Measurements from ENCODE around the gene ZNF451.
A peak's percentile ranks its signal among the peaks of the same experiment; 100 is the strongest.
"Not testable (repeated sequence)": the region's sequence is repeated elsewhere in the genome, so short reads cannot be mapped to it uniquely, and the experiment has no call there.

ZNF451 gene

GRCh38 chr6:57089687-57090457 is at the start of gene ZNF451:
Gene ZNF451, plus strand, starts transcription at chr6:57090188. Its CDS starts 66 bp downstream, at chr6:57090254.
- peak within 1 kb of the TSS; percentile 61 for H3K4me3 ChIP-seq (ENCODE audit: low read length, poor library complexity, severe bottlenecking)

GRCh38 chr6:57044061-57044460 is 45.9 kb upstream of the ZNF451 start:
- H3F3A ChIP-seq (ENCODE audit: low read depth); H3K9me3 ChIP-seq (ENCODE audit: insufficient read depth, low read depth, low read length); H3K36me3 ChIP-seq (ENCODE audit: insufficient read depth, low read length); H3K9me2 ChIP-seq (replicated peaks; ENCODE audit: low read depth, low read length); H3K4me3 ChIP-seq (ENCODE audit: low read length, poor library complexity, severe bottlenecking); H3K9ac ChIP-seq (ENCODE audit: low read depth, low read length, poor library complexity, severe bottlenecking); H2AFZ ChIP-seq (ENCODE audit: low read length); H3K4me2 ChIP-seq (ENCODE audit: low read depth, low read length, poor library complexity, severe bottlenecking); H3K27me3 ChIP-seq (ENCODE audit: insufficient read depth, low read length, poor library complexity, severe bottlenecking): not testable (repeated sequence)
- Histone ChIP-seq H3K4me1 (ENCODE audit: insufficient read depth, low read length, poor library complexity, severe bottlenecking) (peaks cover 19% of the 10 kb centered on the region), H4K20me1 (ENCODE audit: insufficient read depth, low read length, poor library complexity, severe bottlenecking) (peaks cover 12% of the 10 kb centered on the region), H3K79me2 (ENCODE audit: insufficient read depth, low read length) (peaks cover 13% of the 10 kb centered on the region)

More at GRCh38 chr6:57089687-57090457, at the start of gene ZNF451:
- no peaks in the 10 kb centered on the region for H3K27me3 ChIP-seq (ENCODE audit: insufficient read depth, low read length, poor library complexity, severe bottlenecking)
- peaks cover 35% of the 10 kb centered on the region for H4K20me1 ChIP-seq (ENCODE audit: insufficient read depth, low read length, poor library complexity, severe bottlenecking)
- no peaks in the 10 kb centered on the region for H3F3A ChIP-seq (ENCODE audit: low read depth)
- no peaks in the 10 kb centered on the region for H3K36me3 ChIP-seq (ENCODE audit: insufficient read depth, low read length)
- no peaks in the 10 kb centered on the region for H3K9me3 ChIP-seq (ENCODE audit: insufficient read depth, low read depth, low read length)
- H3K4me1 ChIP-seq (ENCODE audit: insufficient read depth, low read length, poor library complexity, severe bottlenecking) = peaks cover 35% of the 10 kb centered on the region
- TF ChIP-seq EZH2phosphoT487 (IDR thresholded peaks at IDR 0.05; ENCODE audit: borderline replicate concordance) = no peak
- no peak for TF ChIP-seq CTCF (conservative IDR thresholded peaks at IDR 0.05; ENCODE audit: low read length)
- H3K9me2 ChIP-seq (replicated peaks; ENCODE audit: low read depth, low read length) = no peaks in the 10 kb centered on the region
- H3K4me2 ChIP-seq (ENCODE audit: low read depth, low read length, poor library complexity, severe bottlenecking) = peak within 1 kb of the TSS; percentile 69
- peak within 1 kb of the TSS; percentile 44; the same call in 1 of the 2 replicates for H2AFZ ChIP-seq (ENCODE audit: low read length)
- peak within 1 kb of the TSS; percentile 60 for H3K9ac ChIP-seq (ENCODE audit: low read depth, low read length, poor library complexity, severe bottlenecking)
- peaks cover 37% of the 10 kb centered on the region for H3K79me2 ChIP-seq (ENCODE audit: insufficient read depth, low read length)

- Histone ChIP-seq H3K27me3 (ENCODE audit: insufficient read depth, low read length, poor library complexity, severe bottlenecking) (no peaks in the 10 kb centered on the region), H3K9ac (ENCODE audit: low read depth, low read length, poor library complexity, severe bottlenecking) (no peak overlapping the region), H3K36me3 (ENCODE audit: insufficient read depth, low read length) (no peaks in the 10 kb centered on the region), H3F3A (ENCODE audit: low read depth) (no peaks in the 10 kb centered on the region), H3K4me2 (ENCODE audit: low read depth, low read length, poor library complexity, severe bottlenecking) (no peak overlapping the region), H3K9me2 (replicated peaks; ENCODE audit: low read depth, low read length) (no peaks in the 10 kb centered on the region), H3K79me2 (ENCODE audit: insufficient read depth, low read length) (peaks cover 18% of the 10 kb centered on the region), H2AFZ (ENCODE audit: low read length) (no peak overlapping the region), H3K4me3 (ENCODE audit: low read length, poor library complexity, severe bottlenecking) (no peak overlapping the region), H4K20me1 (ENCODE audit: insufficient read depth, low read length, poor library complexity, severe bottlenecking) (peaks cover 17% of the 10 kb centered on the region), H3K4me1 (ENCODE audit: insufficient read depth, low read length, poor library complexity, severe bottlenecking) (peaks cover 24% of the 10 kb centered on the region), H3K9me3 (ENCODE audit: insufficient read depth, low read depth, low read length) (no peaks in the 10 kb centered on the region)
- no peak for TF ChIP-seq EZH2phosphoT487 (IDR thresholded peaks at IDR 0.05; ENCODE audit: borderline replicate concordance)
- TF ChIP-seq CTCF (conservative IDR thresholded peaks at IDR 0.05; ENCODE audit: low read length) = no peak
These were observed 45.4 kb upstream of the ZNF451 start for GRCh38 chr6:57044568-57044967.

- Histone ChIP-seq H3K79me2 (ENCODE audit: insufficient read depth, low read length) (peaks cover 39% of the 10 kb centered on the region), H2AFZ (ENCODE audit: low read length) (peak within 1 kb of the TSS; percentile 79), H3K4me3 (ENCODE audit: low read length, poor library complexity, severe bottlenecking) (peak within 1 kb of the TSS; percentile 74), H4K20me1 (ENCODE audit: insufficient read depth, low read length, poor library complexity, severe bottlenecking) (peaks cover 32% of the 10 kb centered on the region), H3K4me1 (ENCODE audit: insufficient read depth, low read length, poor library complexity, severe bottlenecking) (peaks cover 34% of the 10 kb centered on the region), H3K36me3 (ENCODE audit: insufficient read depth, low read length) (peaks cover 14% of the 10 kb centered on the region), H3K4me2 (ENCODE audit: low read depth, low read length, poor library complexity, severe bottlenecking) (peak within 1 kb of the TSS; percentile 72), H3K9ac (ENCODE audit: low read depth, low read length, poor library complexity, severe bottlenecking) (peak within 1 kb of the TSS; percentile 71)
- not testable (repeated sequence) for H3F3A ChIP-seq (ENCODE audit: low read depth); H3K9me3 ChIP-seq (ENCODE audit: insufficient read depth, low read depth, low read length); H3K9me2 ChIP-seq (replicated peaks; ENCODE audit: low read depth, low read length); H3K27me3 ChIP-seq (ENCODE audit: insufficient read depth, low read length, poor library complexity, severe bottlenecking)
These were observed 43.4 kb upstream of the ZNF451 start, which contains the start of gene KIAA1586 for GRCh38 chr6:57046332-57047256. Gene KIAA1586, plus strand, starts transcription at chr6:57046693. Its CDS starts 63 bp downstream, at chr6:57046756.

- not testable (repeated sequence) for H3K4me2 ChIP-seq (ENCODE audit: low read depth, low read length, poor library complexity, severe bottlenecking); H3F3A ChIP-seq (ENCODE audit: low read depth); H3K9me2 ChIP-seq (replicated peaks; ENCODE audit: low read depth, low read length); H3K4me3 ChIP-seq (ENCODE audit: low read length, poor library complexity, severe bottlenecking); H3K27me3 ChIP-seq (ENCODE audit: insufficient read depth, low read length, poor library complexity, severe bottlenecking); H3K9ac ChIP-seq (ENCODE audit: low read depth, low read length, poor library complexity, severe bottlenecking); H3K9me3 ChIP-seq (ENCODE audit: insufficient read depth, low read depth, low read length); H2AFZ ChIP-seq (ENCODE audit: low read length)
- Histone ChIP-seq H3K79me2 (ENCODE audit: insufficient read depth, low read length) (peaks cover 42% of the 10 kb centered on the region), H4K20me1 (ENCODE audit: insufficient read depth, low read length, poor library complexity, severe bottlenecking) (peaks cover 35% of the 10 kb centered on the region), H3K36me3 (ENCODE audit: insufficient read depth, low read length) (peaks cover 18% of the 10 kb centered on the region), H3K4me1 (ENCODE audit: insufficient read depth, low read length, poor library complexity, severe bottlenecking) (peaks cover 34% of the 10 kb centered on the region)
These were observed 42.8 kb upstream of the ZNF451 start for GRCh38 chr6:57047257-57047585.
